GM21447 (cell line): ENCODE results near the gene RLF.

Experiments used
- ATAC-seq: cut with Tn5 transposase; IDR thresholded peaks from one replicate; pipeline ENCODE4 v1.9.1; 2021; ENCODE audit not compliant: unreplicated experiment

The RLF gene

GRCh38 chr1:40161125-40161887 is at the start of gene RLF:
Gene RLF, plus strand, starts transcription at chr1:40161387. Its CDS starts 13 bp downstream, at chr1:40161400.
- peak; percentile 88 for ATAC-seq

GRCh38 chr1:40114400-40114799 is 46.8 kb upstream of the RLF start:
- ATAC-seq = no peak

GRCh38 chr1:40120128-40120527 is 41.1 kb upstream of the RLF start:
- no peak for ATAC-seq

GRCh38 chr1:40122855-40123254 is 38.3 kb upstream of the RLF start:
- no peak for ATAC-seq

- ATAC-seq = no peak
Observed at GRCh38 chr1:40130892-40131291, 30.3 kb upstream of the RLF start.

- no peak for ATAC-seq
Observed at GRCh38 chr1:40132383-40133311, 28.5 kb upstream of the RLF start.

- ATAC-seq = no peak
Observed at GRCh38 chr1:40133312-40133665, 27.9 kb upstream of the RLF start.

- ATAC-seq = no peak
Observed at GRCh38 chr1:40133839-40134238, 27.3 kb upstream of the RLF start.

- no peak for ATAC-seq
Observed at GRCh38 chr1:40140211-40140973, 20.8 kb upstream of the RLF start.

GRCh38 chr1:40141878-40142535 is 19.2 kb upstream of the RLF start:
- no peak for ATAC-seq

- no peak for ATAC-seq
Observed at GRCh38 chr1:40143891-40144575, 17.2 kb upstream of the RLF start.

GRCh38 chr1:40151457-40152079 is 9.6 kb upstream of the RLF start:
- no peak for ATAC-seq

GRCh38 chr1:40153073-40153770 is 8.0 kb upstream of the RLF start:
- ATAC-seq = peak; percentile 61

- no peak for ATAC-seq
Observed at GRCh38 chr1:40155135-40155534, 6.1 kb upstream of the RLF start.

- ATAC-seq = no peak
Observed at GRCh38 chr1:40155910-40156309, 5.3 kb upstream of the RLF start.

GRCh38 chr1:40160806-40161124 is 422 bp upstream of the RLF start:
- no peak for ATAC-seq

- peak; percentile 27 for ATAC-seq
Observed at GRCh38 chr1:40161888-40162397, 756 bp downstream of the RLF start.

- ATAC-seq = no peak
Observed at GRCh38 chr1:40162753-40163441, 1.7 kb downstream of the RLF start.

- ATAC-seq = no peak
Observed at GRCh38 chr1:40167317-40167716, 6.1 kb downstream of the RLF start.
